Hematopoietic multipotent progenitor cell treated with erythropoietin and hydrocortisone succinate and interleukin-3 and kit ligand, for 4 days (in vitro differentiated cells): Measurements from ENCODE around the gene MAD2L2.

Experiments
- DNase-seq: peaks from one replicate; pipeline ENCODE4 v3.0.0-alpha.2; 2015

The MAD2L2 gene

GRCh38 chr1:11704691-11705475 lies 23.9 kb upstream of the MAD2L2 start:
- no peak for DNase-seq

DNA sequence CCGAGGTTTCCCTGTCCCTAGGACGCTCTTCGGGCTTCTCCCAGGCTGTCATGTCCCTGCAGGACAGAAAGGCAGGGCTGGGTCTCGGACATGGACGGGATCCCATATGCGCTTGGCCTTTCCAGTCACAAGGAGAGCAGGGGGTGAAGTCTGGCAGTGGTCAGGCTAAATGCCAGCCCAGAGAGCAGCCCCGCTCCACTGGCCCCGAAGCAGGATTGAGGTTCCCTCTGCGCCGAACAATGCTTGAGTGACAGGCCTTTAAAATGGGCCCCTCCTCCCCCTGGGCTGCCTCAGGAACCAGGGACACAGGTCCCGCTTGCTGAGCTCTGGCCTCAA lies 23.2 kb upstream of the MAD2L2 start:
- no peak for DNase-seq

DNA sequence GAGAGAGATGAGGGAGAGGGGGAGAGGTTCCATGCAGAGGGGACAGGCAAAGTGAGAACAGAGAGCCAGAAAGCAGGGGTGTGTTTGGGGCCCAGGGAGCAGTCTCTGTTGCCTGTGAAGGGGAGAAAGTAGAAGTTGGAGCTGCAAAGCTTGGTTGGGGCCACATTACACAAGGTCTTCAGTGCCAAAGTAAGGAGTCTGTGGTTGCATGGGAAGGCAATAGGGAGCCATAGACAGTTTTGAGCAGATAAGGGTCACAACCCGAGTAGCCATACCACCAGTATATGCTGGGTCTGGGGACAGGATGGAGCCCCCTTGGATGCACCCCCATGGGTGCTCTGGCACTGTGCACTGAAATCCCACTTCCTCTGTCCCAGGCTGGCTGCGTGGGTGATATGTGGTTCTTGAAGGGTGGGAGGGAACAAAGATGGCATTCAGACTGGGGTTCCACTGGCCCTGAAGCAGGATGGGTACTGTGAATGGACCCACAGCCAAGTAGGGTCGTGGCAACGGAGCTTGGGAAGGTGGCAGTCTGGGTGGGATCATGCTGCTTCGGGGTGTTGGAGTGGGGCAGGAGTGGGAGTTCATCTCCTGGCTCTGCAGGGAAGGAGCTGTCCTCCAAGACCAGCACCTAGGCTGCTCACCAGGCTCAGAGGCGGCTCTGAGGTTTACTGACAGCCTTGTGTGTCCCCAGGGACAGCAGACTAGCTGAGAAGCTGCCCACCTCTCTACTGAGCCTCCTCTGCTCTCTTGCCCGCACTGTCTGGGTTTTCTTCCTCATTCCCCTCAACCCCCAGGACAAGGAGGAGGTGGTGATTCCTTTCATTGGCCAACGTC lies 22.6 kb upstream of the MAD2L2 start:
- no peak for DNase-seq

DNA sequence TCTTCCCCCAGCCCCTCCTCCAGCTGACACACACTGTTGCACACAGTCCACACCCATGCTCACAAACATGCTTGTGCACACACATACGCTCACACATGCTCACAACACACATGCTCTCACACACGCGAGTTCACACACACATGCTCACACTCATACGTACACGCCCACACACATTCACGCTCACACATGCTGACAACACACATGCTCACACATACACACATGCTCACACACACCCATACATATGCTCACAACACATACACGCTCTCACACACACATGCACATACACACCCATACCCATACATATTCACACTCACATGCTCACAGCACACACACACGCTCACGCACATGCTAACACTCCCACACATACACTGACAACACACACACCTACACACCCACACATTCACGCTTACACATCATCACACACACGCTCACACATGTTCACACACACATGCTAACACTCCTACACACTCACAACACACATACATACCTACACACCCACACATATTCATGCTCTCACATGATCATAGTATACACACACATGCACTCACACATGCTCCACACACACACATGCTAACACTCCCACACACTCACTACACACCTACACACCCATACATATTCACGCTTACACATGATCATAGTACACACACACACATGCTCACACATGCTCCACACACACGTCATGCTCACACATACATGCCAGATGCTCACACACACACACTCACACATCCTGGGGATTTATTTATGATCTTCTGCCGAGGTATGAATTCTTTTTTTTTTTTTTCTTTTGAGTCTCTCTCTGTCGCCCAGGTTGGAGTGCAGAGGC lies 21.2 kb upstream of the MAD2L2 start:
- DNase-seq = no peak

- no peak for DNase-seq
Measured at GRCh38 chr1:11701551-11701961, 20.6 kb upstream of the MAD2L2 start.

- DNase-seq = no peak
Measured at GRCh38 chr1:11700601-11701467, 19.9 kb upstream of the MAD2L2 start.

GRCh38 chr1:11697893-11698210 lies 16.9 kb upstream of the MAD2L2 start:
- no peak for DNase-seq

DNA sequence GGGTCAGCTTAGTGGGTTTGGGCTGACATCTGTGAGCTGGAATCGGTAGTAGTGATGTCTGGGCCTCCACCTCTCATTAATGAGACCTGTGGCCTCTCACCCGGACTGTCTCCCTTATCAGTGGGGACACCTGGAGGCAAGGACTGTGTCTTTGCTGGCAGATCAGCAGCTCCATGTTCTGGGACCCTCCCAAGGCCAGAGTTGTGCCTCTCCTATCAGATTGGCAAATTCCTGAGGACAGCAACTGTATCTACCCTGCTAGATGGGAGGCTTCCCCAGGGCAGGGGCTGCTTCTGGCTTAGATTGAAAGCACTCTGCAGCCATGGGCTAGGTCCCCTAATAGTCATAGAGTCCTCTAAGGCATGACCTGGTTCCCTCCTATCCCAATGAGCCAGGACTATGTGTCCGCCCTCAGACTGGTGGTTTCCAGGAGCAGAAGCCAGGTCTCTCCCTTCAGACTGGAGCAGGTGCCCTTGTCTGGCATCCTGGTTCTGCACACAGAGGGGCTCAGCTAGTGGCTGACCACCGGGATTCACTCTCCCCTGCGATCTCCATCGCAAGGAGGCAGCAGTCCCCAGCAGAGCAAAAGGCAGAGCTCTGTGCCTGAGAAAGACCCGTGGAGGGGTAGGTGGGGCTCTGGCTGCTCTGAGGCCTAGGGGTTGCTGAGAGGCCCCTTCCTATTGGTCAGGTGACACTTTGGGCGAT lies 16.4 kb upstream of the MAD2L2 start:
- peak; percentile 63 for DNase-seq

DNA sequence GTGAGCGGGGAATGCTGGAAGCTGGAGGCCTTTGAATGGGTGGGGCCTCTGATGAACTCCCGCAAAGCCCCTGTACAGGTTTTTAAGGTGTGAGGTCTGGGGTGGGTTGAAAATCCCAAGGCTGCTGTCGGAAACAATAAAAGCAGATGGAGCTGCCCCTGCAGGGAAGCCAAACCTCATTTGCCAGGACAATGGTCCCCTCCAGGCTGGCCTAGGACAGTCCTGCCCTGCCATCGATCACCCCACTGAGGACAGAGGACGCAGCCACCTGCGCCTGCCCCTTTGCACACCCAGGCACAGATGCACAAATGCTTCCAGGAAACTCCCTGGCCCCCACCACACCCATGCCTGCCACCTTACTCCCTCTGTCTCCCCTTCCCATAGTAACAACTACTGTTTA lies 14.9 kb upstream of the MAD2L2 start:
- no peak for DNase-seq

GRCh38 chr1:11693917-11694316 lies 13.0 kb upstream of the MAD2L2 start:
- DNase-seq = no peak

DNA sequence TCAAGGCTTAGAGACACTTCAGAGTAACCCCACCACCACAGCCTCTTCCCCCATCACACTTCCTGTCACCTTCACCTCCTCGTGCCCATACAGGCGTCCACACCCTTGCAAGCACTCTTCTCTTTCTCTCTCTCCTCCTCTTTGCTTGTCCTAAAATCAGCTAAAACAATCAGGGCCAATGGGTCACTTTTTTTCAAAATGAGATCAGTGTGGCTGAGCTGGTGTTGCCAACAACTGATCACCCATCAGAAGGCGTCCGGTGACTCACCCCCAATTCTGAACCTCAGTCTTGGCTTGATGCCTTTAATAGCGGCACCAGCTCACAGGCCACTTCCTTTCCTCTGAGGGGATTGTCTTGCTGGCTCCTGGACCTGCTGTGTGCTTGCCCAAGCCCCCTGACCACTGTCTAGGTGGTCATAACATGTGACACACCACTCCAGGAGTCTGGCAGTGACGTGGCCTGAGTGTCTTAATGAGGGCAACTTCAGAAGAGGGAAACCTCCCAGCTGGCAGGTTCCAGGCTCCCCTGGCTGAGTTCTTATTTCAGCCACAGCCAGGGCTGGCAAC lies 12.2 kb upstream of the MAD2L2 start:
- peak; percentile 79 for DNase-seq

DNA sequence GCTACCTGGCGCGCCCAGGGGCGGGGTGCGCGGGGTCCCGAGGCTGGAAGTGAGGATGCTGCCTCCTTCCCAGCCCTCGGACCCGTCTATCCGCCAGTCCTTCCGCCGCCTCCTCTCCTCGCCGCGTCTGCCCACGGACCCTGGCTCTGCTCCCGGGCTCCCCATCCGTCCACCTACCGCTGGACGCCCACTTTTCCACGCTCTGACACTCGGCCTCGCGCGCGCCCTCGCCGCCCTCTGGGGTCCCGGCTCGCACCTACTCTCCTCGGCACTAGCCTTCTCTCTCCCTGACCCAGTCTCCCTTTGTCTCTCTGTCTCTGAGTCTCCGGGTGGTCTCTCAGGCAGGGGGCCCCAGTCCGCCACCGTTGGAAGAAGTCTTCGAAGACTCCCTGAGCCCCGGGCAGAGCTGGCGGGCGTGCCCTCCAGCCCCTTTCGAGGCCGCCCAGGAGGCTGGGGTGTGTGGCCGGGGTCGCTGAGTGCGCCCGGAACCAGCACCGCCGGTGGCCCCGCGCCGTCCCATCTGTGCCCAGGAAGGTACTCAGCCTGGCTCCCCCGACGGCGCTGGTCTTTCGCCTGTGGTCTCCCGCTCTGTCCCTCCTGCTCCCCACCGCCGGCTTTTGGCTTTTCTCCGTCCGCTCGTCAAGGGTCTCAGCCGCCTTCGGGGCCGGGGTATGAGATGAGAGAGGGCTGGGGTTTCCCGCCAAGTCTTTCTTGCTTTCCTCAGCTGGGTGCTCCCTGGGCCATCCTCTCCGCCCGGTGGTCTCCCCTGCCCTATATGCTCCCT lies 11.2 kb upstream of the MAD2L2 start:
- DNase-seq = no peak

- DNase-seq = no peak
Measured at GRCh38 chr1:11691302-11691914, 10.5 kb upstream of the MAD2L2 start, which contains the start of gene DRAXIN. DRAXIN (plus strand) TSS chr1:11691710; CDS start chr1:11706259, 14,549 bp downstream.

DNA sequence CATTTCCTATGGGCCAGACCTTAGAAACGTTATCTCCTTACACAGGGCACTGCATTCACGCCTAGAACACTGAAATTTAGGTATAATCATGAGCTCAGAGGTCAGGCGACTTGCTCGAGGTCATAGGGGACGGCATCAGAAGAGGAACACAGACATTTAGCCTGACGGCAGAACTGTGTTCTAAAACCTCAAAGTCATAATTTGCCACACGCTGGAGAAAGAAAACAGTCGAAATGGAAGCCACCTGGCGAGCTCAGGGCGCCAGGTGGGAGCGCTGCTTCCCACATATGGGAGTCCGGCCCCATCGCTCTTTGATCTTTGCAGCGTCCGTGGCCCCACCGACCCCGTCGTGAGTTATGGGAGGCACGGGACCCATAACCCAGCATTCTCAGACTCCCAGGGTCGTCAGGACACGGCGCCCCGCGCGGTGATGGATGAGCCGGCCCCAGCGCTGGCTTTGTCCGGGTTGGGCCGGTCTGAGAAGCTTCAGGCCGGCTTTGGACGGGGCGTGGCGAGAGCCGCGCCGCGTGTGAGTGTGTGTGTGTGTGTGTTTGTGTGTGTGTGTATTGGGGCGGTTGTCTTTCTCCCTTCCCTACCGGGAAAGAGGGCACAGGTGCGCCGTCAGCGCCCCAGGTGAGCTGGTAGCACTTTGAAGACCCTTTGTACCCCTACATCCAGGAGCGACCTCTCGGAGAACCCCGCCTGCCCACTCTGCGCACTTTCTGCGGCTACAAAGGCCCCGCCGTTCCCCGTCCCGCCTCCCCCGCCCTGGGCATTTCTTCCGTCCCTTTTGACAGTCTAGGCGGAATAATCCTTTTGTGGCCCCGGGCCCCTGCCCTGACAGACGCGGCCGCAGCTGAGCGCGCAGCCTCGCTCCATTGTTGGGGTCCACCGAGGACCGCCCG lies 9.7 kb upstream of the MAD2L2 start:
- peak; percentile 25 for DNase-seq

DNA sequence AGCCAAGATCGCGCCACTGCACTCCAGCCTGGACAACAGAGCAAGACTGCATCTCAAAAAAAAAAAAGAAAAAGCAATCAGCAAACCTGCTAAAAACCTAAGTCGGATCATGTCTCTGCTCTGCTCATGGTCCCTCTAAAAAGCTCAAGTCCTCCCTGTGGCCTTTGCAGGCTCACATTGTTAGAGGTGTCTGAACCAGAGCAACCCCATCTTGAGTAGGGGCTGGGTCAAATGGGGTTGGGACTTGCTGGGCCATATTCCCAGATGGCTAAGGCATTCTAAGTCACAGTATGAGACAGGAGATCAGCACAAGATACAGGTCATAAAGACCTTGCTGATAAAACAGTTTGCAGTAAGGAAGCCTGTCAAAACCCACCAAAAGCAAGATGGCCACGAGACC lies 7.6 kb upstream of the MAD2L2 start:
- DNase-seq = no peak

DNA sequence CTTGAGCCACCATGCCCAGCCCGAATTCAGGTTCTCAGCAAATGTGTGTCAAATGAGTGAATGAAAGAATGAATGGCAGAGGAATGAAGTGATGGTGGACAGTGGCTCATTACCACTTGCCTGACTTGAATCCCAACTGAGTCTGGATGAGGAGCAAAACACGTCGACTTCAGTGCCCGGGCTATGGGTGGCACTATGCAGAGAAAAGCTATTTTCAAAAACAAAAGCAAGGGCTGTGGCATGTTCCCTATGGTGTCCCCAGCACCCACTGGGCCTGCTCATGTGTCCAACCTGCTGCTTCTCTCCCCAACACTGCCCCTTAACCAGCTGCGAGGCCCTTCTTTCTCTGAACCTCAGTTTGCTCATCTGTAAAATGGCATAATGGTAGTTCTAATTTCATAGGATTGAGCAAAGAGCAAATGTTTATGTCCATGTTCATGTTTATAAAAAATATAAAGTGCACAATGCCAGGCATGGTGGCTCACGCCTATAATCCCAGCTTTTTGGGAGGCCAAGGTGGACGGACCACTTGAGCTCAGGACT lies 4.3 kb upstream of the MAD2L2 start:
- no peak for DNase-seq

DNA sequence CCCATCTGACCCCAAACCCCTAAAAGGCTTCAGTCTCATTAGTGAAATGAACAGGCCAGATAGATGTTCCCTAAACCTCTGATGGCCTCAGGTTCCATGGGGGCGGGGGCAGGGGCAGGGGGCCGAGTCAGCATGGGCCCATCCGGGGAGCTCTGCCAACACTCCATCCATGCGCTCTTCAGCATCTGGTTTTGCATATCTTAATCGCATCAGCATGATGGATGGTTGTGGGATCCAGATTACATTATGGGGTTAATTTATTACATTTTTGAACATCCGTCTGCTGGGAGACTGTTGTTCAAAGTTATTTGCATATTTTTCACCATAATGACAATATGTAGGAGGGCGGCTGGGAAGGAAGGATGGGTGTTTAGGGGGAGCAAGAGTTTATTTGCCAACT lies 3.1 kb upstream of the MAD2L2 start:
- DNase-seq = no peak

GRCh38 chr1:11682799-11683198 lies 1.9 kb upstream of the MAD2L2 start:
- DNase-seq = no peak

DNA sequence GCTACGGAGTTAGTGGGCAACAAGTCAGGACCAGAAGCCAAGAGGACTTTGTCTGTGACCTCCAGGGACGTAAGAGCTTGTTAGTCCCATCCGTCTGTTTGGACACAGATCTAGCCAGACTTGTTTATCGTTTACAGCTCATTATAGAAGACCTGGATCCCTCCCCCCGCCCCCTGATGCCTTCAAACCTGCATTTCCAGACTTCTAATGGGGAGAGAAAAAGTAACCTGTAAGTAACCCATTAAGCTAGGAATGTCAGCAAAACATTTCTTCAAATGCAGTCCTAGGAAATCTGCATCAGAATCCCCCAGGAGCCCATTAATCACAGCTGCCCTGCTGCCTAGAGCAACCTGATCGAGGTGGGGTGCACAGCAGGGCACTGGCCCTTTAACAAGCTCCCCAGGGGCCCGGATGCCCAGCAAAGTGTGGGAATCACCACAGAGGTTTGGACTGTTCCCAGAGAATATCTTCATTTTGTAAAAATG lies 1.4 kb upstream of the MAD2L2 start:
- DNase-seq = no peak
